ENCODE measurements around the gene EDNRA. TPM values are rescaled to one million over a fixed set of nuclear protein-coding genes. Genes with fewer than 3 reads are reported as not detected.
"Not testable (repeated sequence)": the region's sequence is repeated elsewhere in the genome, so short reads cannot be mapped to it uniquely, and the experiment has no call there.

The EDNRA gene
- total and polyA plus RNA-seq, 2 of the 8 experiments (the other 6 are each of a cell fraction or from before 2014, with no cell fraction given), result 1.7 to 3.3 TPM

- no peak for TF ChIP-seq BRCA1 (IDR thresholded peaks at IDR 0.05; ENCODE audit: low read depth, low read length)
- TF ChIP-seq SUZ12 (IDR thresholded peaks at IDR 0.05; ENCODE audit: low read length), result peak; percentile 33; the same call in 1 of the 2 replicates
- no peak for TF ChIP-seq CTBP2 (IDR thresholded peaks at IDR 0.05; ENCODE audit: borderline replicate concordance, insufficient read depth, insufficient read length, low read length)
Observed at GRCh38 chr4:147480891-147481576, at the start of gene EDNRA (continued).

- H3K9ac ChIP-seq (replicated peaks in 1 of 4; ENCODE audit: extremely low read depth in 1 of 4, low read depth in 3 of 4, low read length in 3 of 4); POLR2A ChIA-PET (ENCODE audit: partially characterized antibody): not testable (repeated sequence)
- CTCF ChIA-PET (ENCODE audit: partially characterized antibody), result interaction anchor here (1.5 kb wide), 1 partner anchor 22 kb away, joined by 5 read pairs; no protein-coding TSS in a partner anchor
Observed at GRCh38 chr4:147434370-147434769, 46.5 kb upstream of the EDNRA start.

More at GRCh38 chr4:147434370-147434769, 46.5 kb upstream of the EDNRA start:
- H4K8ac ChIP-seq (ENCODE audit: extremely low read depth, insufficient read depth, low read length); H3K14ac ChIP-seq (ENCODE audit: insufficient read length); H3K4me2 ChIP-seq (ENCODE audit: insufficient read depth in 1 of 2, low read depth in 2 of 2, low read length in 2 of 2); H3K23me2 ChIP-seq (ENCODE audit: low read depth, low read length); H4K5ac ChIP-seq (ENCODE audit: insufficient read length, low read depth, low read length); DNase-seq (ENCODE audit: low read depth in 1 of 2, low spot score in 2 of 2); H2BK120ac ChIP-seq (replicated peaks; ENCODE audit: low read depth, low read length); H3K79me1 ChIP-seq (ENCODE audit: low read depth, low read length); H2BK5ac ChIP-seq (ENCODE audit: low read depth, low read length); H3K36me3 ChIP-seq (ENCODE audit: control insufficient read depth in 2 of 4, insufficient read depth in 4 of 4, low read length in 3 of 4); H2BK15ac ChIP-seq (ENCODE audit: low read length); H3K56ac ChIP-seq (replicated peaks; ENCODE audit: insufficient read length, low read depth, low read length); H3K18ac ChIP-seq (ENCODE audit: extremely low read depth, low read length); H2BK20ac ChIP-seq (ENCODE audit: low read length); H4K20me1 ChIP-seq (replicated peaks in 1 of 2; ENCODE audit: control insufficient read depth in 1 of 2, insufficient read depth in 2 of 2, low read length in 2 of 2); H3K79me2 ChIP-seq (ENCODE audit: control insufficient read depth in 1 of 2, insufficient read depth in 2 of 2, low read length in 2 of 2); H3K4ac ChIP-seq (replicated peaks; ENCODE audit: insufficient read length, low read depth, low read length); H2AFZ ChIP-seq (ENCODE audit: low read length); H3K4me1 ChIP-seq (replicated peaks in 1 of 4; ENCODE audit: control insufficient read depth in 3 of 4, insufficient read depth in 4 of 4, low read length in 3 of 4); H3K23ac ChIP-seq (ENCODE audit: insufficient read length); H2AK5ac ChIP-seq (ENCODE audit: low read depth, low read length); FAIRE-seq; H3K27ac ChIP-seq (ENCODE audit: low read depth, low read length); H3K27me3 ChIP-seq (replicated peaks in 1 of 4; ENCODE audit: control insufficient read depth in 3 of 4, extremely low read depth in 1 of 4, insufficient read depth in 3 of 4, low read length in 3 of 4); H2BK12ac ChIP-seq (ENCODE audit: low read depth, low read length); H3K4me3 ChIP-seq (ENCODE audit: extremely low read depth in 1 of 4, insufficient read depth in 2 of 4, low read depth in 3 of 4, low read length in 4 of 4); H4K91ac ChIP-seq (replicated peaks; ENCODE audit: insufficient read length, low read length); H3K9me3 ChIP-seq (ENCODE audit: insufficient read depth in 2 of 2, low read depth in 1 of 2, low read length in 1 of 2): not testable (repeated sequence)
- WGBS, 2 experiments (ENCODE audit: extremely low coverage in 1 of 2, insufficient coverage in 1 of 2, insufficient read length in 1 of 2, insufficient replicate concordance in 2 of 2, low coverage in 1 of 2, low lambda C conversion rate in 2 of 2, missing lambda C conversion rate in 1 of 2), result 100% methylated on average over 1 of the region's 1 CpG; no CpG with 5 or more reads in 1 of the 2 experiments

Data from H1 (cell line).